GM12864 (cell line): ENCODE results near the gene FNDC3B.

ENCODE experiments used
- DNase-seq: peaks from one replicate; pipeline ENCODE4 v3.0.0-alpha.2; 2011; ENCODE audit warnings: low read depth
- H3K4me3 ChIP-seq: 2 replicates; pipeline ENCODE4 v1.5.1; 2011; ENCODE audit warnings: mild to moderate bottlenecking, low read depth, low read length, control low read depth
- TF ChIP-seq, protein P1 (sequence below): IDR thresholded peaks from 2 replicates; pipeline ENCODE4 v1.5.1; 2011; ENCODE audit warnings: low read depth, mild to moderate bottlenecking, moderate library complexity, low read length, control low read depth, inconsistent platforms; ENCODE audit errors: missing control alignments

FNDC3B gene

GRCh38 chr3:172061724-172062184 is 22.4 kb downstream of the FNDC3B start:
- H3K4me3 ChIP-seq, result peak overlapping the region; percentile 20; the same call in 1 of the 2 replicates
- DNase-seq, result peak; percentile 50
- TF ChIP-seq, protein P1, sequence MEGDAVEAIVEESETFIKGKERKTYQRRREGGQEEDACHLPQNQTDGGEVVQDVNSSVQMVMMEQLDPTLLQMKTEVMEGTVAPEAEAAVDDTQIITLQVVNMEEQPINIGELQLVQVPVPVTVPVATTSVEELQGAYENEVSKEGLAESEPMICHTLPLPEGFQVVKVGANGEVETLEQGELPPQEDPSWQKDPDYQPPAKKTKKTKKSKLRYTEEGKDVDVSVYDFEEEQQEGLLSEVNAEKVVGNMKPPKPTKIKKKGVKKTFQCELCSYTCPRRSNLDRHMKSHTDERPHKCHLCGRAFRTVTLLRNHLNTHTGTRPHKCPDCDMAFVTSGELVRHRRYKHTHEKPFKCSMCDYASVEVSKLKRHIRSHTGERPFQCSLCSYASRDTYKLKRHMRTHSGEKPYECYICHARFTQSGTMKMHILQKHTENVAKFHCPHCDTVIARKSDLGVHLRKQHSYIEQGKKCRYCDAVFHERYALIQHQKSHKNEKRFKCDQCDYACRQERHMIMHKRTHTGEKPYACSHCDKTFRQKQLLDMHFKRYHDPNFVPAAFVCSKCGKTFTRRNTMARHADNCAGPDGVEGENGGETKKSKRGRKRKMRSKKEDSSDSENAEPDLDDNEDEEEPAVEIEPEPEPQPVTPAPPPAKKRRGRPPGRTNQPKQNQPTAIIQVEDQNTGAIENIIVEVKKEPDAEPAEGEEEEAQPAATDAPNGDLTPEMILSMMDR, result no peak

GRCh38 chr3:172062761-172063160 is 23.4 kb downstream of the FNDC3B start:
- H3K4me3 ChIP-seq, result no peak overlapping the region
- no peak for DNase-seq
- TF ChIP-seq, protein P1, result no peak

- DNase-seq, result no peak
- no peak overlapping the region for H3K4me3 ChIP-seq
- TF ChIP-seq, protein P1, result no peak
Observed at GRCh38 chr3:172063456-172064432, 24.4 kb downstream of the FNDC3B start.

DNA sequence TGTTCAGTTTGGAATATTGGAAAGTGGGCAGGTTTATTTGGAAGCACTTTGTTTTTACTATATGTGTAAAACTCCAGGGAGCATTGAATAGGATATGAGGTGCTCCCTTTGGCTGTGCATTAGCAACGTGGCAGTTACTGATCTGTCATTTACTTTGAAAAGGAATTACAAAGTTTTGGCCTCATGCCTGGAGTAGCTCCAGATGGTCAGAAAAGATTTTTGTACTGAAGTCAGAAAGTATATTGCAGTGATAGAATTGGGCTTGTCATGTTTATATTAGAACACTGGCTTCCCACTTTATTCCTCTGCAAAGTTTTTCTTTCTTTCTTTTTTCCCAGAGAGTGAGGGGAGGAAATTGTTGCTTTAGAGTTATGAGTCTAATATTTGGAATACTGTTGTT is 26.1 kb downstream of the FNDC3B start:
- DNase-seq, result no peak
- TF ChIP-seq, protein P1, result no peak
- no peak overlapping the region for H3K4me3 ChIP-seq

DNA sequence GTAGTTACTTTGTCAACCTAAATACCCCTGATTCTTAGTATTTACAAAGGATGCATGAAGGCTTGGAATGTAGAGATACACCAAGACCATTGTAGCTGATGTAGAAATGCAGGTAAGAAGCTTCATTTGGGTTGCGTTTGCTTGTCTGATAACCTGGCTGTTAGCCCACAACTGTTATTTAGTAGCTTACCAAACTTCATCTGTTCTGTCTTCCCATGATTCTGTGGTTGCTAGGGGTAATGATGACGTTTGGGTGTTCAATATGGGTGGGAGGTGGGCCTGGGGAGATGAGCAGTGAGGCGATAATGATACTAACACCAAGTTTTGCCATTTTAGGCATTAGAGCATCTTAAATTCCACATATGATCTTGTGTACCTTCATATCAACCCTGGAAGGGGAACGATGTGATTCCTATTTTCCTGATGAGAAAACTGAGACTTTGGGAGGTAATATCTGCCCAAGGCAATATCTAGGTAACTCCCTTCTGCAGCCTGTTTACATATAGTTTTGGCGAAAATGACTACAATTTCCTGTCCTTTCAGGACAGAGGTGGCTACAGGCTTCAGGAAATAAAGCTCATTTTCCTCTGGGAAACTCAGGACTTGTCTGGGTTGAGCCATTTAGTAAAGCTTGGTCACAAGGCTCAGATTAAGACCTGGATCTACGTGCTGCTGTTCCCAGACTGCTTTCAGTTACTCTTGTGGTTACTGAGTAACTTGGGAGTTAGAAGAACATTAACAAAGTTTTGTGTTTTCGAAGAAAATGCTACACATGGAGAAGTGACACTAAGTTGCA is 26.8 kb downstream of the FNDC3B start:
- no peak overlapping the region for H3K4me3 ChIP-seq
- TF ChIP-seq, protein P1, result no peak
- DNase-seq, result no peak

- DNase-seq, result no peak
- H3K4me3 ChIP-seq, result no peak overlapping the region
- TF ChIP-seq, protein P1, result no peak
Observed at GRCh38 chr3:172066880-172067796, 27.8 kb downstream of the FNDC3B start.
